Stimulated activated CD4-positive, alpha-beta T cell treated with anti-CD3 and anti-CD28 coated beads, TNF-alpha, amount 100 ng/mL, for 48 hours (primary cell): ENCODE measurements around the gene NSD2.

Experiments
- DNase-seq, 3 donors: peaks; one replicate each; pipeline ENCODE4 v3.0.0-alpha.2; 2020; ENCODE audit warnings: low read depth in 3 of 3

The NSD2 gene

GRCh38 chr4:1970926-1971325 is 99.7 kb downstream of the NSD2 start:
- DNase-seq: no peak

- DNase-seq: no peak
Observed at GRCh38 chr4:1971456-1972200, 100.4 kb downstream of the NSD2 start.

GRCh38 chr4:1972414-1972813 is 101.2 kb downstream of the NSD2 start:
- DNase-seq: no peak

- no peak for DNase-seq
Observed at GRCh38 chr4:1973218-1973617, 102.0 kb downstream of the NSD2 start.

- no peak for DNase-seq
Observed at GRCh38 chr4:1973661-1974060, 102.5 kb downstream of the NSD2 start.

GRCh38 chr4:1974840-1975239 is 103.6 kb downstream of the NSD2 start:
- DNase-seq: no peak

- no peak for DNase-seq
Observed at GRCh38 chr4:1975391-1975801, 104.2 kb downstream of the NSD2 start.

GRCh38 chr4:1975880-1976279 is 104.7 kb downstream of the NSD2 start:
- no peak for DNase-seq

GRCh38 chr4:1976416-1977352 is 105.5 kb downstream of the NSD2 start:
- DNase-seq: no peak

GRCh38 chr4:1978226-1978625 is 107.0 kb downstream of the NSD2 start:
- no peak for DNase-seq

- no peak for DNase-seq
Observed at GRCh38 chr4:1978741-1979476, 107.7 kb downstream of the NSD2 start.

GRCh38 chr4:1979477-1980196 is 108.4 kb downstream of the NSD2 start:
- no peak for DNase-seq

- no peak for DNase-seq
Observed at GRCh38 chr4:1980561-1981041, 109.4 kb downstream of the NSD2 start.

GRCh38 chr4:1981251-1982058 is 110.3 kb downstream of the NSD2 start:
- DNase-seq: no peak

- DNase-seq: no peak
Observed at GRCh38 chr4:1982124-1983052, 111.2 kb downstream of the NSD2 start.

- no peak for DNase-seq
Observed at GRCh38 chr4:1983053-1983845, 112.1 kb downstream of the NSD2 start.

- no peak for DNase-seq
Observed at GRCh38 chr4:1983846-1984405, 112.7 kb downstream of the NSD2 start.
